ENCODE results near the gene C3.
"Not testable (repeated sequence)": the region's sequence is repeated elsewhere in the genome, so short reads cannot be mapped to it uniquely, and the experiment has no call there.

The C3 gene

GRCh38 chr19:6690160-6690885, 30.1 kb downstream of the C3 start:
- no peak for DNase-seq (ENCODE audit: low spot score)

GRCh38 chr19:6687114-6687513, 33.3 kb downstream of the C3 start:
- no peak for DNase-seq (ENCODE audit: low spot score)

GRCh38 chr19:6686628-6686975, 33.8 kb downstream of the C3 start:
- no peak for DNase-seq (ENCODE audit: low spot score)

GRCh38 chr19:6685962-6686627, 34.4 kb downstream of the C3 start:
- DNase-seq (ENCODE audit: low spot score) = no peak

- no peak for DNase-seq (ENCODE audit: low spot score)
Measured at GRCh38 chr19:6685482-6685881, 35.0 kb downstream of the C3 start.

GRCh38 chr19:6683971-6684370, 36.5 kb downstream of the C3 start:
- no peak for DNase-seq (ENCODE audit: low spot score)

GRCh38 chr19:6682607-6683128, 37.8 kb downstream of the C3 start:
- no peak for DNase-seq (ENCODE audit: low spot score)

- no peak for DNase-seq (ENCODE audit: low spot score)
Measured at GRCh38 chr19:6680141-6680540, 40.3 kb downstream of the C3 start.

GRCh38 chr19:6679139-6679538, 41.3 kb downstream of the C3 start:
- DNase-seq (ENCODE audit: low spot score) = no peak

GRCh38 chr19:6678690-6679109, 41.8 kb downstream of the C3 start:
- no peak for DNase-seq (ENCODE audit: low spot score)

GRCh38 chr19:6677883-6678689, 42.4 kb downstream of the C3 start:
- no peak for DNase-seq (ENCODE audit: low spot score)

GRCh38 chr19:6677495-6677882, 43.0 kb downstream of the C3 start:
- DNase-seq (ENCODE audit: low spot score) = no peak

- no peak for DNase-seq (ENCODE audit: low spot score)
Measured at GRCh38 chr19:6676288-6676687, 44.2 kb downstream of the C3 start.

- peak; percentile 29 for DNase-seq (ENCODE audit: low spot score)
Measured at GRCh38 chr19:6674868-6675305, 45.6 kb downstream of the C3 start.

GRCh38 chr19:6674408-6674807, 46.0 kb downstream of the C3 start:
- DNase-seq (ENCODE audit: low spot score) = not testable (repeated sequence)

GRCh38 chr19:6672693-6673290, 47.7 kb downstream of the C3 start:
- DNase-seq (ENCODE audit: low spot score) = no peak

- DNase-seq (ENCODE audit: low spot score) = no peak
Measured at GRCh38 chr19:6671960-6672359, 48.5 kb downstream of the C3 start.

GRCh38 chr19:6668691-6669090, 51.8 kb downstream of the C3 start:
- DNase-seq (ENCODE audit: low spot score) = no peak

- DNase-seq (ENCODE audit: low spot score) = no peak
Measured at GRCh38 chr19:6667114-6667627, 53.3 kb downstream of the C3 start.

GRCh38 chr19:6664916-6665315, 55.5 kb downstream of the C3 start:
- no peak for DNase-seq (ENCODE audit: low spot score)

- no peak for DNase-seq (ENCODE audit: low spot score)
Measured at GRCh38 chr19:6663236-6664201, 56.9 kb downstream of the C3 start.

Measured in D341Med (cell line).